CD4-positive, alpha-beta T cell (primary cell): Measurements from ENCODE around the gene FGF8. TPM values are rescaled to one million over a fixed set of nuclear protein-coding genes. Genes with fewer than 3 reads are reported as not detected.

Experiments used
- ATAC-seq: fragments of 200-7000 bp; cut with Tn5 transposase; one replicate; pipeline ENCODE4 v1.10.0; 2022; ENCODE audit warnings: mild to moderate bottlenecking; ENCODE audit not compliant: poor library complexity
- CTCF ChIA-PET: fragments of 350-600 bp; sonication (Branson Sonifier 250); formaldehyde crosslinking; loops from one replicate; lab custom pipeline; 2021; ENCODE audit warnings: antibody characterized with exemption, inconsistent platforms; lab: Charles Lee
- POLR2A ChIA-PET: fragments of 350-600 bp; sonication (Branson Sonifier 250); formaldehyde crosslinking; loops from one replicate; lab custom pipeline; 2021; ENCODE audit warnings: antibody characterized with exemption, inconsistent platforms; lab: Charles Lee
- DNase-seq, 14 experiments: peaks; one replicate each; pipeline ENCODE4 v3.0.0-alpha.2; 2013 to 2020; ENCODE audit warnings: mixed read lengths in 2 of 14
- H3K27ac ChIP-seq, 2 donors: one replicate each; pipeline versions ENCODE4 v1.5.1 to v1.7.0; 2013; ENCODE audit warnings: low read length in 2 of 2, low read depth in 1 of 2, mild to moderate bottlenecking in 1 of 2
- H3K27me3 ChIP-seq, 2 experiments: 1 replicate in 1 of 2; 2 replicates in 1 of 2; pipeline versions ENCODE4 v1.6.1 to v1.7.0; 2013; ENCODE audit warnings: low read length in 2 of 2, control low read depth in 1 of 2, mild to moderate bottlenecking in 1 of 2, moderate library complexity in 1 of 2; ENCODE audit not compliant: insufficient read depth in 2 of 2, control insufficient read depth in 1 of 2
- H3K36me3 ChIP-seq: one replicate; pipeline ENCODE4 v1.6.1; 2013; ENCODE audit warnings: low read length, control low read depth; ENCODE audit not compliant: insufficient read depth
- H3K4me1 ChIP-seq: one replicate; pipeline ENCODE4 v1.6.1; 2013; ENCODE audit warnings: low read length, control low read depth; ENCODE audit not compliant: insufficient read depth
- H3K4me3 ChIP-seq: one replicate; pipeline ENCODE4 v1.5.1; 2013; ENCODE audit warnings: mild to moderate bottlenecking, low read length, moderate library complexity
- H3K9me3 ChIP-seq, 2 experiments: 1 replicate in 1 of 2; 2 replicates in 1 of 2; pipeline versions ENCODE4 v1.6.1 to v1.7.0; 2013; ENCODE audit warnings: low read length in 2 of 2, mild to moderate bottlenecking in 2 of 2, control low read depth in 1 of 2, moderate library complexity in 1 of 2; ENCODE audit not compliant: control insufficient read depth in 1 of 2, insufficient read depth in 1 of 2
- H3K27ac Mint-ChIP-seq: one replicate; pipeline ENCODE4 v1.8.0; 2020; ENCODE audit warnings: mixed read lengths
- H3K27me3 Mint-ChIP-seq: one replicate; pipeline ENCODE4 v1.8.0; 2021; ENCODE audit warnings: mixed read lengths
- H3K36me3 Mint-ChIP-seq: one replicate; pipeline ENCODE4 v1.8.0; 2021; ENCODE audit warnings: low read depth, mixed read lengths
- H3K4me1 Mint-ChIP-seq: one replicate; pipeline ENCODE4 v1.8.0; 2021; ENCODE audit warnings: low read depth, mixed read lengths
- H3K4me3 Mint-ChIP-seq: one replicate; pipeline ENCODE4 v1.8.0; 2020; ENCODE audit warnings: mild to moderate bottlenecking, mixed read lengths
- H3K9me3 Mint-ChIP-seq: one replicate; pipeline ENCODE4 v1.8.0; 2020; ENCODE audit warnings: mixed read lengths
- intact Hi-C, 2 experiments: fragments of 100-400 bp; cut with DNase I in 1 of 2; cut with micrococcal nuclease in 1 of 2; formaldehyde crosslinking; loops; one replicate each; pipeline versions ENCODE4 v1.15.1 to v1.9.0; 2023 to 2025; cut with DNase I, micrococcal nuclease
- total RNA-seq, 174 experiments: library from RNA in 2 of 174; stranded (reverse) in 2 of 174; gene quantifications; one replicate each; pipeline ENCODE4 v1.2.3 and lab custom pipeline; 2021 to 2026
- TF ChIP-seq, protein P1 (sequence below): fragments of 200-600 bp; IDR thresholded peaks from one replicate; pipeline ENCODE4 v1.8.0; 2022; ENCODE audit warnings: antibody characterized with exemption, mild to moderate bottlenecking

Gene FGF8
- total RNA-seq, 2 experiments from 2014 or later: not detected

GRCh38 chr10:101725296-101726114 is 50.4 kb downstream of the FGF8 start:
- TF ChIP-seq, protein P1, sequence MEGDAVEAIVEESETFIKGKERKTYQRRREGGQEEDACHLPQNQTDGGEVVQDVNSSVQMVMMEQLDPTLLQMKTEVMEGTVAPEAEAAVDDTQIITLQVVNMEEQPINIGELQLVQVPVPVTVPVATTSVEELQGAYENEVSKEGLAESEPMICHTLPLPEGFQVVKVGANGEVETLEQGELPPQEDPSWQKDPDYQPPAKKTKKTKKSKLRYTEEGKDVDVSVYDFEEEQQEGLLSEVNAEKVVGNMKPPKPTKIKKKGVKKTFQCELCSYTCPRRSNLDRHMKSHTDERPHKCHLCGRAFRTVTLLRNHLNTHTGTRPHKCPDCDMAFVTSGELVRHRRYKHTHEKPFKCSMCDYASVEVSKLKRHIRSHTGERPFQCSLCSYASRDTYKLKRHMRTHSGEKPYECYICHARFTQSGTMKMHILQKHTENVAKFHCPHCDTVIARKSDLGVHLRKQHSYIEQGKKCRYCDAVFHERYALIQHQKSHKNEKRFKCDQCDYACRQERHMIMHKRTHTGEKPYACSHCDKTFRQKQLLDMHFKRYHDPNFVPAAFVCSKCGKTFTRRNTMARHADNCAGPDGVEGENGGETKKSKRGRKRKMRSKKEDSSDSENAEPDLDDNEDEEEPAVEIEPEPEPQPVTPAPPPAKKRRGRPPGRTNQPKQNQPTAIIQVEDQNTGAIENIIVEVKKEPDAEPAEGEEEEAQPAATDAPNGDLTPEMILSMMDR: no peak
- H3K36me3 Mint-ChIP-seq: no peaks in the 10 kb centered on the region
- no peaks in the 10 kb centered on the region for H3K9me3 Mint-ChIP-seq
- no peaks in the 10 kb centered on the region for H3K4me1 Mint-ChIP-seq
- no peaks in the 10 kb centered on the region for H3K9me3 ChIP-seq
- H3K27me3 Mint-ChIP-seq: peaks cover 28% of the 10 kb centered on the region
- H3K4me3 Mint-ChIP-seq: no peak overlapping the region
- POLR2A ChIA-PET: no interaction called here
- no peaks in the 10 kb centered on the region for H3K36me3 ChIP-seq
- CTCF ChIA-PET: no interaction called here
- no peak for ATAC-seq
- intact Hi-C loops: no loop called here
- H3K27ac Mint-ChIP-seq: no peak overlapping the region
- no peak for DNase-seq
- peaks cover 0 to 8% of the 10 kb centered on the region in 2 experiments for H3K27me3 ChIP-seq
- no peak overlapping the region for H3K4me3 ChIP-seq
- no peak overlapping the region for H3K27ac ChIP-seq
- H3K4me1 ChIP-seq: no peaks in the 10 kb centered on the region

DNA sequence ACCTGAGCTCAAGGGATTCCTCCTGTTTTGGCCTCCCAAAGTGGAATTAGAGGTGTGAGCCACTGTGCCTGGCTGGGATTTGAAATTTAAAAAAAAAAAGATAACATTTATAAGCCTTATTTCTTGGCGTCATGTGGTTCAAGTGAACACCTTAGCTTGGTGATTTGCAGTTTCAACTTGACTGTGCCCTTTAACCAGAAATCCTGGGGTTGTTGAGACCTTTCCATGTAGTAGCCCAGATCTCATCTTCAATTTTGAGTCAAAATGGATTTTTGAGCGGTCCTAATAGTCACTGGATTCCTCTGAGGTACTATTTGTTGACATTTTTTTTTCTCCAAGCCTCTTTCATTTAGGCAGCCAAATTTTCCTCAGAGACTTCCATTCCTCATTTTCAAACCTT is 51.5 kb downstream of the FGF8 start:
- Mint-ChIP-seq H3K27me3 (peaks cover 28% of the 10 kb centered on the region), H3K4me3 (no peak overlapping the region), H3K36me3 (no peaks in the 10 kb centered on the region), H3K4me1 (no peaks in the 10 kb centered on the region), H3K27ac (no peak overlapping the region), H3K9me3 (no peaks in the 10 kb centered on the region)
- H3K4me3 ChIP-seq: no peak overlapping the region
- H3K4me1 ChIP-seq: no peaks in the 10 kb centered on the region
- no peak overlapping the region for H3K27ac ChIP-seq
- DNase-seq (no peak), ATAC-seq (no peak)
- no peaks in the 10 kb centered on the region for H3K9me3 ChIP-seq
- intact Hi-C loops: no loop called here
- CTCF ChIA-PET: no interaction called here
- no peaks in the 10 kb centered on the region for H3K36me3 ChIP-seq
- H3K27me3 ChIP-seq: peaks cover 0 to 8% of the 10 kb centered on the region in 2 experiments
- TF ChIP-seq, protein P1: no peak
- POLR2A ChIA-PET: no interaction called here

GRCh38 chr10:101723176-101723575 is 52.7 kb downstream of the FGF8 start:
- CTCF ChIA-PET: no interaction called here
- H3K4me3 ChIP-seq: no peak overlapping the region
- TF ChIP-seq, protein P1: no peak
- POLR2A ChIA-PET: no interaction called here
- no peak overlapping the region for H3K4me3 Mint-ChIP-seq
- H3K4me1 Mint-ChIP-seq: no peaks in the 10 kb centered on the region
- intact Hi-C loops: no loop called here
- H3K9me3 Mint-ChIP-seq: no peaks in the 10 kb centered on the region
- no peak overlapping the region for H3K27ac Mint-ChIP-seq
- no peaks in the 10 kb centered on the region for H3K36me3 Mint-ChIP-seq
- H3K36me3 ChIP-seq: no peaks in the 10 kb centered on the region
- DNase-seq (no peak), ATAC-seq (no peak)
- no peak overlapping the region for H3K27ac ChIP-seq
- H3K27me3 ChIP-seq: peaks cover 0 to 8% of the 10 kb centered on the region in 2 experiments
- H3K4me1 ChIP-seq: no peaks in the 10 kb centered on the region
- no peaks in the 10 kb centered on the region for H3K9me3 ChIP-seq
- peaks cover 28% of the 10 kb centered on the region for H3K27me3 Mint-ChIP-seq
